Epithelial cell of proximal tubule (primary cell): ENCODE results near the gene ITGB4. TPM values are rescaled to one million over a fixed set of nuclear protein-coding genes. Genes with fewer than 3 reads are reported as not detected.

Experiments
- DNase-seq: peaks from one replicate; pipeline ENCODE4 v3.0.0-alpha.2; 2011; ENCODE audit warnings: low read depth
- H3K4me3 ChIP-seq: 2 replicates; pipeline ENCODE4 v1.5.1; 2011; ENCODE audit warnings: low read depth, mild to moderate bottlenecking, low read length
- total RNA-seq: library from RNA; depleted of rRNA; stranded (reverse); fragments of >200 nt; gene quantifications from 2 replicates; pipeline ENCODE4 v1.2.3, GENCODE V29; 2015
- TF ChIP-seq, protein P1 (sequence below): conservative IDR thresholded peaks from 2 replicates; pipeline ENCODE4 v1.5.1; 2012; ENCODE audit warnings: low read depth, mild to moderate bottlenecking, low read length

ITGB4 gene
- total RNA-seq, 1 donor from 2014 or later = 33.3 TPM

DNA sequence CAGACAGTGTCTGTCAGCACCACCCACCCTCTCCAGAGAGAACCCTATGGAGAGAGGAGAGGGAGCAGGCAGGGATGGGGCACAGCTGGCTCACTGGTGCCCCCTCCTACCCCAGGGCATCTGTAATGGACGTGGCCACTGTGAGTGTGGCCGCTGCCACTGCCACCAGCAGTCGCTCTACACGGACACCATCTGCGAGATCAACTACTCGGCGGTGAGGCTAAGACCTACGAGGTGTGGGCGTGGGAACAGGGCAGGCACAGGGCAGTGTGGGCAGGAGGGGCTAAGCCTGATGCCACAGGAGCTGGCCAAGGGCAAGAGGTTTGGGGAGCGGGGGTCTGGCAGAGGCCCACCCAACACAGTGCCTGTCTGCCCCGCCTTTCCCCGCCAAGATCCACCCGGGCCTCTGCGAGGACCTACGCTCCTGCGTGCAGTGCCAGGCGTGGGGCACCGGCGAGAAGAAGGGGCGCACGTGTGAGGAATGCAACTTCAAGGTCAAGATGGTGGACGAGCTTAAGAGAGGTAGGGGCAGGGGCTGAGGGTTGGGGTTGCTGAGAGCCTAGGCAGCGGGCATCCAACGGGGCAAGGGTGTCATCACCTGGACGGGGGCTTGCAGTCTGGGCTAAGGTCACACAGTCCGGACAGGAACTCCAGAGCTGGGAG, 15.0 kb downstream of the ITGB4 start:
- no peak for DNase-seq
- no peak overlapping the region for H3K4me3 ChIP-seq
- TF ChIP-seq, protein P1, sequence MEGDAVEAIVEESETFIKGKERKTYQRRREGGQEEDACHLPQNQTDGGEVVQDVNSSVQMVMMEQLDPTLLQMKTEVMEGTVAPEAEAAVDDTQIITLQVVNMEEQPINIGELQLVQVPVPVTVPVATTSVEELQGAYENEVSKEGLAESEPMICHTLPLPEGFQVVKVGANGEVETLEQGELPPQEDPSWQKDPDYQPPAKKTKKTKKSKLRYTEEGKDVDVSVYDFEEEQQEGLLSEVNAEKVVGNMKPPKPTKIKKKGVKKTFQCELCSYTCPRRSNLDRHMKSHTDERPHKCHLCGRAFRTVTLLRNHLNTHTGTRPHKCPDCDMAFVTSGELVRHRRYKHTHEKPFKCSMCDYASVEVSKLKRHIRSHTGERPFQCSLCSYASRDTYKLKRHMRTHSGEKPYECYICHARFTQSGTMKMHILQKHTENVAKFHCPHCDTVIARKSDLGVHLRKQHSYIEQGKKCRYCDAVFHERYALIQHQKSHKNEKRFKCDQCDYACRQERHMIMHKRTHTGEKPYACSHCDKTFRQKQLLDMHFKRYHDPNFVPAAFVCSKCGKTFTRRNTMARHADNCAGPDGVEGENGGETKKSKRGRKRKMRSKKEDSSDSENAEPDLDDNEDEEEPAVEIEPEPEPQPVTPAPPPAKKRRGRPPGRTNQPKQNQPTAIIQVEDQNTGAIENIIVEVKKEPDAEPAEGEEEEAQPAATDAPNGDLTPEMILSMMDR = no peak

DNA sequence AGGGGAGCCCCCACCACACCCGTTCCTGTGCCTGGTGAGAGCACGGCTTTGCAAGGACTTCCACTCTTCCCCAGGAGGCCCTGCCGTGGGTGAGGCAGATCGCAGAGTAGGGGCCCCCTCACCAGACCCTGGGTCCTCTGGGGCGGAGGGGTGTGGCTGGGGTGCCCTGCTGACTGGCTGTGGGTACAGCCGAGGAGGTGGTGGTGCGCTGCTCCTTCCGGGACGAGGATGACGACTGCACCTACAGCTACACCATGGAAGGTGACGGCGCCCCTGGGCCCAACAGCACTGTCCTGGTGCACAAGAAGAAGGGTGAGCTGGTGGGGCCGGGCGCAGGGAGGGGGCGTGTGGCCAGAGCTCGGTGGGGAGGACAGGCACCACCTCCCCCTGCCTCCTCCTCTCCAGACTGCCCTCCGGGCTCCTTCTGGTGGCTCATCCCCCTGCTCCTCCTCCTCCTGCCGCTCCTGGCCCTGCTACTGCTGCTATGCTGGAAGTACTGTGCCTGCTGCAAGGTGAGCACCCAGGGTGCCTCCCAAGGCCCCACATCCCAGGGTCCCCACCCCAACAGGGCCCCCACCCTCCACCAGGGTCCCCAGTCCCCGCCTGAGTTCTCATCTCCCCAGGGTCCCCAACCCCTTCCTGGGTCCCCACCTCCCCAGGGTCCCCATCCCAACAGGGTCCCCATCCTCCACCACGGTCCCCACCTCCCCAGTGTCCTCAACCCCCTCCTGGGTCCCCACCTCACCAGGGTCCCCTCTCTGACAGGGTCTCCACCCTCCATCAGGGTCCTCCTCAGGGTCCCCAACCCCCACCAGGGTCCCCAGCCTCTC, 16.1 kb downstream of the ITGB4 start:
- TF ChIP-seq, protein P1 = no peak
- H3K4me3 ChIP-seq = no peak overlapping the region
- DNase-seq = no peak

DNA sequence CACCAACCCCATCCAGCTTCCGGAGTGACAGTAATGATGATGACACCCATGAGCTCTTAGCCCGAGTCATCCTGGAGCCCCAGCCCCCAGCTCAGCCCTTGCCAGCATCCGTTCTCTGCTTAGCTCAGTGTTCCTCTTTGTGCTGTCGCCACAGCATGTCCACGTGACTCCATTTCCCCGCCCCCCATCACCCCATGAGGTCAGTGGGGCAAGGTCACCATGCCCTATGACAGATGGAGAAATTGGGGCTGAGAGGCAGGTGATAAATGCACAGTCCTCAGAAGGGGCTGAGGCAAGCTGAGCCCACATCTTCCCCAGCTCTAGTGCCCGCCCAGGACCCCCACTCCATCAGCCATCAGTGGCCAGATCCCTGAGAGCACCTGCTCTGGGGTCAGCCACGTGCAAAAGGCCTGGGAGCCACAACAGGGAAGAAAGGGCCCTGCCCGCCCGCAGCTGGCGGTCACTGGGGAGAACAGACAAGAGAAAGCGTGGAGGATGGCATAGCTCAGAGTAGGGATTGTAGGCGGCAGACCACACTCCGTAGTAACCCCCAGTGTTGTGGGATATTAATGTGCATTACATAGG, 17.1 kb downstream of the ITGB4 start:
- no peak overlapping the region for H3K4me3 ChIP-seq
- DNase-seq = no peak
- TF ChIP-seq, protein P1 = no peak

- TF ChIP-seq, protein P1 = no peak
- no peak overlapping the region for H3K4me3 ChIP-seq
- DNase-seq = no peak
These were observed 17.9 kb downstream of the ITGB4 start for GRCh38 chr17:75739174-75739573.

DNA sequence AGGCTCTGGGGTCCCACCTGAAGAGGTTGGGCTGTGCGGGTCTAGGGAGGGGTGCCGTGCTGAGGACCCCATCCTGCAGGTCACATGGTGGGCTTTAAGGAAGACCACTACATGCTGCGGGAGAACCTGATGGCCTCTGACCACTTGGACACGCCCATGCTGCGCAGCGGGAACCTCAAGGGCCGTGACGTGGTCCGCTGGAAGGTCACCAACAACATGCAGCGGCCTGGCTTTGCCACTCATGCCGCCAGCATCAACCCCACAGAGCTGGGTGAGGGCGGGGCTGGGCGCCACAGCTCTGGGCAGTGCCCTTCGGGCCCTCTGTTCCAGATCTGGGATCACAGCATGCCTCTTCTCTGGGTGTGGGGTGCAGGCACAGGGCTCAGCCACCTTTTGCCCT, 18.5 kb downstream of the ITGB4 start:
- no peak for DNase-seq
- TF ChIP-seq, protein P1 = no peak
- H3K4me3 ChIP-seq = no peak overlapping the region

DNA sequence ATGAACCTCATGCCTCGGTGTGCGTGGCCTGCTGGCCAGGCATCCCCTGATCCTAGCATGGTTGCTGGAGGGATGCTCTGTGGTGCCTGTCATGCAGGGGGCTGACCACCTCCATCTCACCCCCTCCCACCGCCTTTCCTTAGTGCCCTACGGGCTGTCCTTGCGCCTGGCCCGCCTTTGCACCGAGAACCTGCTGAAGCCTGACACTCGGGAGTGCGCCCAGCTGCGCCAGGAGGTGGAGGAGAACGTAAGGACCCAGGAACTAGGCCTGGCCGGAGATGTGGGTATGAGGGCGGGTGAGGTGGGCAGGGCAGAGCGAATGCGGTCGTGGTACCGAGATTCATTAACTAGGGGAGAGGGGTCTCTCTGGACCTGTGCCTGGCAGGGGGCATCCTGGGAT, 19.0 kb downstream of the ITGB4 start:
- no peak for DNase-seq
- TF ChIP-seq, protein P1 = no peak

More for the DNA sequence above, 19.0 kb downstream of the ITGB4 start:
- H3K4me3 ChIP-seq = no peak overlapping the region
